Body of pancreas (tissue), 4 donors: ENCODE results near the gene MAPK8.

Experiments
- CTCF ChIP-seq, 7 experiments: fragments of 450-650 bp in 4 of 7; fragments of 200-600 bp in 3 of 7; sonication (generic) in 3 of 7; IDR thresholded peaks; one replicate each; pipeline ENCODE4 v1.5.1; 2016 to 2019; ENCODE audit warnings: antibody characterized with exemption in 7 of 7
- POLR2A ChIP-seq, 3 donors: fragments of 450-650 bp; IDR thresholded peaks; one replicate each; pipeline ENCODE4 v1.6.1; 2016; ENCODE audit warnings: antibody characterized with exemption in 3 of 3, mild to moderate bottlenecking in 2 of 3

GRCh38 chr10:48288661-48289060 lies 17.8 kb upstream of the MAPK8 start:
- TF ChIP-seq CTCF (IDR thresholded peaks at IDR 0.05) (no peak), POLR2A (IDR thresholded peaks at IDR 0.05) (no peak)
